Cardiac septum (tissue), 1 donor: ENCODE results near the gene HOXA10. TPM values are rescaled to one million over a fixed set of nuclear protein-coding genes. Genes with fewer than 3 reads are reported as not detected.

ENCODE experiments used
- DNase-seq: peaks from one replicate; pipeline ENCODE4 v3.0.0-alpha.2; 2020; ENCODE audit warnings: low spot score
- intact Hi-C: fragments of 100-400 bp; cut with DNase I; formaldehyde crosslinking; loops from one replicate; pipeline ENCODE4 v1.14.0; 2022
- total RNA-seq: library from RNA; stranded (reverse); fragmentation: NEBNext Ultra II Directional; extraction: Animal tissue kit (Norgen Biotek cat#: 25700); gene quantifications from one replicate; pipeline ENCODE4 v1.2.1, GENCODE V29; 2021
- donor health status: DM: no; HTN: no; CAD: no.

HOXA10 gene
- total RNA-seq, 1 donor from 2014 or later, result not detected

- intact Hi-C loops, result no loop called here
- DNase-seq, result no peak
Measured at GRCh38 chr7:27205325-27206280, 31.5 kb upstream of the HOXA10 start.

- peak; percentile 60 for DNase-seq
- intact Hi-C loops, result no loop called here
Measured at GRCh38 chr7:27204851-27205322, 30.8 kb upstream of the HOXA10 start.

GRCh38 chr7:27203964-27204594 is 30.0 kb upstream of the HOXA10 start:
- intact Hi-C loops, result no loop called here
- DNase-seq, result no peak

GRCh38 chr7:27203365-27203953 is 29.3 kb upstream of the HOXA10 start:
- intact Hi-C loops, result no loop called here
- no peak for DNase-seq

- no peak for DNase-seq
- intact Hi-C loops, result no loop called here
Measured at GRCh38 chr7:27202862-27203134, 28.7 kb upstream of the HOXA10 start.

- intact Hi-C loops, result no loop called here
- peak; percentile 66 for DNase-seq
Measured at GRCh38 chr7:27202018-27202861, 28.1 kb upstream of the HOXA10 start.

GRCh38 chr7:27201580-27202017 is 27.5 kb upstream of the HOXA10 start:
- intact Hi-C loops, result no loop called here
- DNase-seq, result peak; percentile 54

- DNase-seq, result peak; percentile 44
- intact Hi-C loops, result no loop called here
Measured at GRCh38 chr7:27200761-27201579, 26.9 kb upstream of the HOXA10 start.

- intact Hi-C loops, result loop anchor here (5.0 to 10.0 kb wide), 3 partner anchors 722 to 895 kb away; no protein-coding TSS in a partner anchor
- peak; percentile 61 for DNase-seq
Measured at GRCh38 chr7:27199849-27200760, 26.0 kb upstream of the HOXA10 start, which contains the start of gene HOXA13. TSS of gene HOXA13 (minus strand) at chr7:27200091. CDS start at chr7:27200077, 14 bp downstream.

- intact Hi-C loops, result loop anchor here (5.0 to 10.0 kb wide), 3 partner anchors 723 to 896 kb away; no protein-coding TSS in a partner anchor
- peak; percentile 55 for DNase-seq
Measured at GRCh38 chr7:27198871-27199801, 25.0 kb upstream of the HOXA10 start.

- intact Hi-C loops, result loop anchor here (5.0 to 10.0 kb wide), 3 partner anchors 724 to 897 kb away; no protein-coding TSS in a partner anchor
- no peak for DNase-seq
Measured at GRCh38 chr7:27198138-27198841, 24.2 kb upstream of the HOXA10 start.

- intact Hi-C loops, result loop anchor here (5.0 to 10.0 kb wide), 3 partner anchors 725 to 897 kb away; no protein-coding TSS in a partner anchor
- DNase-seq, result no peak
Measured at GRCh38 chr7:27197137-27198042, 23.3 kb upstream of the HOXA10 start.

- DNase-seq, result peak; percentile 86
- intact Hi-C loops, result loop anchor here (5.0 to 10.0 kb wide), 3 partner anchors 726 to 898 kb away; no protein-coding TSS in a partner anchor
Measured at GRCh38 chr7:27196287-27196767, 22.2 kb upstream of the HOXA10 start.

GRCh38 chr7:27194686-27195379 is 20.7 kb upstream of the HOXA10 start:
- no peak for DNase-seq
- intact Hi-C loops, result loop anchor here (5.0 to 10.0 kb wide), 3 partner anchors 727 to 900 kb away; no protein-coding TSS in a partner anchor
